ENCODE measurements around the gene GTF3C6. TPM values are rescaled to one million over a fixed set of nuclear protein-coding genes. Genes with fewer than 3 reads are reported as not detected.

The GTF3C6 gene
- total RNA-seq, 1 experiment from 2014 or later, result 199 TPM

- peak; percentile 19 for DNase-seq (ENCODE audit: low spot score)
- H3K4me3 ChIP-seq (ENCODE audit: low read depth, low read length, poor library complexity, severe bottlenecking), result no peak overlapping the region
- H3K9me3 ChIP-seq (ENCODE audit: low read depth, low read length, poor library complexity, severe bottlenecking), result no peaks in the 10 kb centered on the region
- H3K27ac ChIP-seq (ENCODE audit: low read depth, low read length, poor library complexity, severe bottlenecking), result no peak overlapping the region
- no TSS peak for BruUV-seq (replicated peaks)
- H3K27me3 ChIP-seq (replicated peaks; ENCODE audit: insufficient read depth, low read depth, low read length, poor library complexity), result no peaks in the 10 kb centered on the region
- POLR2A ChIA-PET (ENCODE audit: low non-redundant PET), result no interaction called here
- TF ChIP-seq, protein P1, sequence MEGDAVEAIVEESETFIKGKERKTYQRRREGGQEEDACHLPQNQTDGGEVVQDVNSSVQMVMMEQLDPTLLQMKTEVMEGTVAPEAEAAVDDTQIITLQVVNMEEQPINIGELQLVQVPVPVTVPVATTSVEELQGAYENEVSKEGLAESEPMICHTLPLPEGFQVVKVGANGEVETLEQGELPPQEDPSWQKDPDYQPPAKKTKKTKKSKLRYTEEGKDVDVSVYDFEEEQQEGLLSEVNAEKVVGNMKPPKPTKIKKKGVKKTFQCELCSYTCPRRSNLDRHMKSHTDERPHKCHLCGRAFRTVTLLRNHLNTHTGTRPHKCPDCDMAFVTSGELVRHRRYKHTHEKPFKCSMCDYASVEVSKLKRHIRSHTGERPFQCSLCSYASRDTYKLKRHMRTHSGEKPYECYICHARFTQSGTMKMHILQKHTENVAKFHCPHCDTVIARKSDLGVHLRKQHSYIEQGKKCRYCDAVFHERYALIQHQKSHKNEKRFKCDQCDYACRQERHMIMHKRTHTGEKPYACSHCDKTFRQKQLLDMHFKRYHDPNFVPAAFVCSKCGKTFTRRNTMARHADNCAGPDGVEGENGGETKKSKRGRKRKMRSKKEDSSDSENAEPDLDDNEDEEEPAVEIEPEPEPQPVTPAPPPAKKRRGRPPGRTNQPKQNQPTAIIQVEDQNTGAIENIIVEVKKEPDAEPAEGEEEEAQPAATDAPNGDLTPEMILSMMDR (conservative IDR thresholded peaks at IDR 0.05; ENCODE audit: low read depth, low read length), result peak; percentile 45
- no peak for TF ChIP-seq EZH2 (IDR thresholded peaks at IDR 0.05; ENCODE audit: borderline replicate concordance, low read depth, low read length, poor library complexity, severe bottlenecking)
- H3K4me1 ChIP-seq (ENCODE audit: insufficient read depth, low read length, poor library complexity, severe bottlenecking), result no peaks in the 10 kb centered on the region
- intact Hi-C loops (cut with micrococcal nuclease; ENCODE audit: unreplicated experiment), result loop anchor here (1.0 to 10.0 kb wide), 2 partner anchors 317 to 475 kb away; no protein-coding TSS in a partner anchor
- peaks cover 72% of the 10 kb centered on the region for H3K36me3 ChIP-seq (ENCODE audit: insufficient read depth, low read length, poor library complexity, severe bottlenecking)
- CTCF ChIA-PET, result no interaction called here
Observed at GRCh38 chr6:110999634-111000270, 41.2 kb downstream of the GTF3C6 start.

- H3K9me3 ChIP-seq (ENCODE audit: low read depth, low read length, poor library complexity, severe bottlenecking), result no peaks in the 10 kb centered on the region
- CTCF ChIA-PET, result no interaction called here
- DNase-seq (ENCODE audit: low spot score), result no peak
- H3K4me1 ChIP-seq (ENCODE audit: insufficient read depth, low read length, poor library complexity, severe bottlenecking), result no peaks in the 10 kb centered on the region
- BruUV-seq (replicated peaks), result no TSS peak
- H3K27me3 ChIP-seq (replicated peaks; ENCODE audit: insufficient read depth, low read depth, low read length, poor library complexity), result no peaks in the 10 kb centered on the region
- no peak overlapping the region for H3K27ac ChIP-seq (ENCODE audit: low read depth, low read length, poor library complexity, severe bottlenecking)
- intact Hi-C loops (cut with micrococcal nuclease; ENCODE audit: unreplicated experiment), result no loop called here
- TF ChIP-seq EZH2 (IDR thresholded peaks at IDR 0.05; ENCODE audit: borderline replicate concordance, low read depth, low read length, poor library complexity, severe bottlenecking), result no peak
- TF ChIP-seq, protein P1 (conservative IDR thresholded peaks at IDR 0.05; ENCODE audit: low read depth, low read length), result no peak
- peaks cover 68% of the 10 kb centered on the region for H3K36me3 ChIP-seq (ENCODE audit: insufficient read depth, low read length, poor library complexity, severe bottlenecking)
- no peak overlapping the region for H3K4me3 ChIP-seq (ENCODE audit: low read depth, low read length, poor library complexity, severe bottlenecking)
- POLR2A ChIA-PET (ENCODE audit: low non-redundant PET), result no interaction called here
Observed at GRCh38 chr6:111002350-111002749, 43.8 kb downstream of the GTF3C6 start.

- Histone ChIP-seq H3K27me3 (replicated peaks; ENCODE audit: insufficient read depth, low read depth, low read length, poor library complexity) (no peaks in the 10 kb centered on the region), H3K4me1 (ENCODE audit: insufficient read depth, low read length, poor library complexity, severe bottlenecking) (no peaks in the 10 kb centered on the region), H3K27ac (ENCODE audit: low read depth, low read length, poor library complexity, severe bottlenecking) (no peak overlapping the region), H3K9me3 (ENCODE audit: low read depth, low read length, poor library complexity, severe bottlenecking) (no peaks in the 10 kb centered on the region), H3K4me3 (ENCODE audit: low read depth, low read length, poor library complexity, severe bottlenecking) (no peak overlapping the region), H3K36me3 (ENCODE audit: insufficient read depth, low read length, poor library complexity, severe bottlenecking) (peaks cover 61% of the 10 kb centered on the region)
- no peak for TF ChIP-seq EZH2 (IDR thresholded peaks at IDR 0.05; ENCODE audit: borderline replicate concordance, low read depth, low read length, poor library complexity, severe bottlenecking)
- TF ChIP-seq, protein P1 (conservative IDR thresholded peaks at IDR 0.05; ENCODE audit: low read depth, low read length), result peak; percentile 75
- ChIA-PET POLR2A (ENCODE audit: low non-redundant PET) (no interaction called here), CTCF (interaction anchor here (0.5 to 1.0 kb wide), 3 partner anchors 197 to 467 kb away, joined by 3 to 4 read pairs (median 3); no protein-coding TSS in a partner anchor)
- intact Hi-C loops (cut with micrococcal nuclease; ENCODE audit: unreplicated experiment), result loop anchor here (1.0 kb wide), 1 partner anchor 199 kb away; no protein-coding TSS in a partner anchor
- BruUV-seq (replicated peaks), result no TSS peak
- DNase-seq (ENCODE audit: low spot score), result peak; percentile 67
Observed at GRCh38 chr6:111011360-111012142, 53.0 kb downstream of the GTF3C6 start.
